CD4-positive, alpha-beta T cell (primary cell): ENCODE results near the gene VPS25. TPM values are rescaled to one million over a fixed set of nuclear protein-coding genes. Genes with fewer than 3 reads are reported as not detected.
"Not testable (repeated sequence)": the region's sequence is repeated elsewhere in the genome, so short reads cannot be mapped to it uniquely, and the experiment has no call there.

Source experiments
- ATAC-seq: fragments of 200-7000 bp; cut with Tn5 transposase; one replicate; pipeline ENCODE4 v1.10.0; 2022; ENCODE audit warnings: mild to moderate bottlenecking; ENCODE audit not compliant: poor library complexity
- CTCF ChIA-PET: fragments of 350-600 bp; sonication (Branson Sonifier 250); formaldehyde crosslinking; loops from one replicate; lab custom pipeline; 2021; ENCODE audit warnings: antibody characterized with exemption, inconsistent platforms; lab: Charles Lee
- POLR2A ChIA-PET: fragments of 350-600 bp; sonication (Branson Sonifier 250); formaldehyde crosslinking; loops from one replicate; lab custom pipeline; 2021; ENCODE audit warnings: antibody characterized with exemption, inconsistent platforms; lab: Charles Lee
- DNase-seq, 14 experiments: peaks; one replicate each; pipeline ENCODE4 v3.0.0-alpha.2; 2013 to 2020; ENCODE audit warnings: mixed read lengths in 2 of 14
- H3K27ac ChIP-seq, 2 donors: one replicate each; pipeline versions ENCODE4 v1.5.1 to v1.7.0; 2013; ENCODE audit warnings: low read length in 2 of 2, low read depth in 1 of 2, mild to moderate bottlenecking in 1 of 2
- H3K27me3 ChIP-seq, 2 experiments: 1 replicate in 1 of 2; 2 replicates in 1 of 2; pipeline versions ENCODE4 v1.6.1 to v1.7.0; 2013; ENCODE audit warnings: low read length in 2 of 2, control low read depth in 1 of 2, mild to moderate bottlenecking in 1 of 2, moderate library complexity in 1 of 2; ENCODE audit not compliant: insufficient read depth in 2 of 2, control insufficient read depth in 1 of 2
- H3K36me3 ChIP-seq: one replicate; pipeline ENCODE4 v1.6.1; 2013; ENCODE audit warnings: low read length, control low read depth; ENCODE audit not compliant: insufficient read depth
- H3K4me1 ChIP-seq: one replicate; pipeline ENCODE4 v1.6.1; 2013; ENCODE audit warnings: low read length, control low read depth; ENCODE audit not compliant: insufficient read depth
- H3K4me3 ChIP-seq: one replicate; pipeline ENCODE4 v1.5.1; 2013; ENCODE audit warnings: mild to moderate bottlenecking, low read length, moderate library complexity
- H3K9me3 ChIP-seq, 2 experiments: 1 replicate in 1 of 2; 2 replicates in 1 of 2; pipeline versions ENCODE4 v1.6.1 to v1.7.0; 2013; ENCODE audit warnings: low read length in 2 of 2, mild to moderate bottlenecking in 2 of 2, control low read depth in 1 of 2, moderate library complexity in 1 of 2; ENCODE audit not compliant: control insufficient read depth in 1 of 2, insufficient read depth in 1 of 2
- H3K27ac Mint-ChIP-seq: one replicate; pipeline ENCODE4 v1.8.0; 2020; ENCODE audit warnings: mixed read lengths
- H3K27me3 Mint-ChIP-seq: one replicate; pipeline ENCODE4 v1.8.0; 2021; ENCODE audit warnings: mixed read lengths
- H3K36me3 Mint-ChIP-seq: one replicate; pipeline ENCODE4 v1.8.0; 2021; ENCODE audit warnings: low read depth, mixed read lengths
- H3K4me1 Mint-ChIP-seq: one replicate; pipeline ENCODE4 v1.8.0; 2021; ENCODE audit warnings: low read depth, mixed read lengths
- H3K4me3 Mint-ChIP-seq: one replicate; pipeline ENCODE4 v1.8.0; 2020; ENCODE audit warnings: mild to moderate bottlenecking, mixed read lengths
- H3K9me3 Mint-ChIP-seq: one replicate; pipeline ENCODE4 v1.8.0; 2020; ENCODE audit warnings: mixed read lengths
- intact Hi-C, 2 experiments: fragments of 100-400 bp; cut with DNase I in 1 of 2; cut with micrococcal nuclease in 1 of 2; formaldehyde crosslinking; loops; one replicate each; pipeline versions ENCODE4 v1.15.1 to v1.9.0; 2023 to 2025; cut with DNase I, micrococcal nuclease
- total RNA-seq, 174 experiments: library from RNA in 2 of 174; stranded (reverse) in 2 of 174; gene quantifications; one replicate each; pipeline ENCODE4 v1.2.3 and lab custom pipeline; 2021 to 2026
- TF ChIP-seq, protein P1 (sequence below): fragments of 200-600 bp; IDR thresholded peaks from one replicate; pipeline ENCODE4 v1.8.0; 2022; ENCODE audit warnings: antibody characterized with exemption, mild to moderate bottlenecking

VPS25 gene
- total RNA-seq, 2 experiments from 2014 or later: 40.6 to 45.7 TPM

DNA sequence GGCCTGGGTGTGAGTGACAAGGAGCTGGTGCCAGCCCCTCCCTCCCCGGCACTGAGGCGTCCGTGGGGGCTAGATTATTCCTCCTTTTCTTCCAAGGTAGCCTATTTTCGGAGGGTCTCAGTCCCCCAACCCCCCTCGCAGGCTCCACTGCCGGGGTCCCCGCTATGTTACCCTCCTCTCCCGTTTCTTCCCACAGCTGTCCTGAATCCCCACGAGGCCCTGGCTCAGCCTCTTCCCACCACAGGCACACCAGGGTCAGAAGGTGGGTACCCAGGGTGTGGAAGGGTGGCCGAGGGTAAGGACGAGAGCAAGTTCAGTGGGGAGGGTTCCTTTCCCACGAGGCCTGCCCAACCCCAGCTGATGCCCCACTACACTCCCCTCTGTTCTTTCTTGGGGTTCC, 11.6 kb upstream of the VPS25 start:
- intact Hi-C loops: no loop called here
- POLR2A ChIA-PET: interaction anchor here (0.7 to 1.4 kb wide), 4 partner anchors 11 to 451 kb away, joined by 3 to 4 read pairs (median 4); partner anchors contain the start of genes VPS25 and WNK4
- peaks cover 74% of the 10 kb centered on the region for H3K27me3 Mint-ChIP-seq
- no peak overlapping the region for H3K27ac Mint-ChIP-seq
- Histone ChIP-seq H3K27me3 (peaks cover 47 to 49% of the 10 kb centered on the region in 2 experiments), H3K4me3 (peak overlapping the region; percentile 10), H3K27ac (no peak overlapping the region), H3K4me1 (peaks cover 15% of the 10 kb centered on the region), H3K36me3 (no peaks in the 10 kb centered on the region), H3K9me3 (peaks cover 0 to 11% of the 10 kb centered on the region in 2 experiments)
- H3K4me3 Mint-ChIP-seq: peak overlapping the region; percentile 27
- H3K9me3 Mint-ChIP-seq: no peaks in the 10 kb centered on the region
- no peak for ATAC-seq
- TF ChIP-seq, protein P1, sequence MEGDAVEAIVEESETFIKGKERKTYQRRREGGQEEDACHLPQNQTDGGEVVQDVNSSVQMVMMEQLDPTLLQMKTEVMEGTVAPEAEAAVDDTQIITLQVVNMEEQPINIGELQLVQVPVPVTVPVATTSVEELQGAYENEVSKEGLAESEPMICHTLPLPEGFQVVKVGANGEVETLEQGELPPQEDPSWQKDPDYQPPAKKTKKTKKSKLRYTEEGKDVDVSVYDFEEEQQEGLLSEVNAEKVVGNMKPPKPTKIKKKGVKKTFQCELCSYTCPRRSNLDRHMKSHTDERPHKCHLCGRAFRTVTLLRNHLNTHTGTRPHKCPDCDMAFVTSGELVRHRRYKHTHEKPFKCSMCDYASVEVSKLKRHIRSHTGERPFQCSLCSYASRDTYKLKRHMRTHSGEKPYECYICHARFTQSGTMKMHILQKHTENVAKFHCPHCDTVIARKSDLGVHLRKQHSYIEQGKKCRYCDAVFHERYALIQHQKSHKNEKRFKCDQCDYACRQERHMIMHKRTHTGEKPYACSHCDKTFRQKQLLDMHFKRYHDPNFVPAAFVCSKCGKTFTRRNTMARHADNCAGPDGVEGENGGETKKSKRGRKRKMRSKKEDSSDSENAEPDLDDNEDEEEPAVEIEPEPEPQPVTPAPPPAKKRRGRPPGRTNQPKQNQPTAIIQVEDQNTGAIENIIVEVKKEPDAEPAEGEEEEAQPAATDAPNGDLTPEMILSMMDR: no peak
- peaks cover 9% of the 10 kb centered on the region for H3K4me1 Mint-ChIP-seq
- no peaks in the 10 kb centered on the region for H3K36me3 Mint-ChIP-seq
- DNase-seq: no peak
- CTCF ChIA-PET: no interaction called here

DNA sequence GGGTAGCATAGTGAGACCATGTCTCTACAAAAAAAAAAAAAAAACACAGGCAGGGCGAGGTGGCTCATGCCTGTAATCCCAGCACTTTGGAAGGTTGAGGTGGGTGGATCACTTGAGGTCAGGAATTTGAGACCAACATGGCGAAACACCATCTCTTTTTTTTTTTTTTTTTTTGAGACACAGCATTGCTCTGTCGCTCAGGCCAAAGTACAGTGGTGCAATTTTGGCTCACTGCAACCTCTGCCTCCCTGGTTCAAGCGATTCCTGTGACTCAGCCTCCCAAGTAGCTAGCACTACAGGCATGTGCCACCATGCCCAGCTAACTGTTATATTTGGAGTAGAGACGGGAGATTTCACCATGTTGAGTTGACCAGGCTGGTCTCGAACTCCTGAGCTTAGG, 7.1 kb upstream of the VPS25 start:
- H3K27ac Mint-ChIP-seq: no peak overlapping the region
- H3K27me3 ChIP-seq: peaks cover 27 to 30% of the 10 kb centered on the region in 2 experiments
- H3K36me3 Mint-ChIP-seq: no peaks in the 10 kb centered on the region
- POLR2A ChIA-PET: no interaction called here
- peaks cover 52% of the 10 kb centered on the region for H3K27me3 Mint-ChIP-seq
- H3K4me1 ChIP-seq: peaks cover 8% of the 10 kb centered on the region
- H3K27ac ChIP-seq: no peak overlapping the region
- ATAC-seq: no peak
- peaks cover 5% of the 10 kb centered on the region for H3K4me1 Mint-ChIP-seq
- no peak for DNase-seq
- no peaks in the 10 kb centered on the region for H3K36me3 ChIP-seq
- H3K9me3 Mint-ChIP-seq: no peaks in the 10 kb centered on the region
- intact Hi-C loops: no loop called here
- TF ChIP-seq, protein P1: no peak
- no peak overlapping the region for H3K4me3 Mint-ChIP-seq
- no peak overlapping the region for H3K4me3 ChIP-seq
- peaks cover 0 to 6% of the 10 kb centered on the region in 2 experiments for H3K9me3 ChIP-seq
- CTCF ChIA-PET: no interaction called here

DNA sequence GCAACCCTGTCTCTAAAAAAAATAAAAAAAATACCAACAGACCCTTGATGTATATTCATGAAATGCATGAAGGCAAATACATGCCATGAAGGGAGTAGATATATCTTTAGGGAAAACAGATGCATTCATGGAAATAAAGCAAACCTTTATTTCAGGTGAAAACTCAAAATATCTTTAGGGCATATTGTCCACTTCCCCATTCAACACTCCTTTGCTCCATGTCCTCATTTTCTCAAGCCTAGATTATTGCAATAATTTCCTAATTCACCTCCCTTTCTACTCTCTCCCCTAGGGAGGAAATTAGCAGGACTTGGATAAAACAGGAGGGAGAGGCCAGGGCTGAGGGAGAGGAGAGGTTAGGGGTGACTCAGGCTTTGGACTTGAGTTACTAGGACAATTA, 5.7 kb upstream of the VPS25 start:
- Histone ChIP-seq H3K9me3 (no peaks in the 10 kb centered on the region), H3K4me1 (peaks cover 3% of the 10 kb centered on the region), H3K27ac (no peak overlapping the region), H3K27me3 (peaks cover 13 to 17% of the 10 kb centered on the region in 2 experiments), H3K4me3 (no peak overlapping the region), H3K36me3 (no peaks in the 10 kb centered on the region)
- H3K4me3 Mint-ChIP-seq: no peak overlapping the region
- no peak for DNase-seq
- TF ChIP-seq, protein P1: no peak
- peaks cover 42% of the 10 kb centered on the region for H3K27me3 Mint-ChIP-seq
- H3K4me1 Mint-ChIP-seq: peaks cover 8% of the 10 kb centered on the region
- no peak overlapping the region for H3K27ac Mint-ChIP-seq
- ChIA-PET CTCF (no interaction called here), POLR2A (no interaction called here)
- peaks cover 6% of the 10 kb centered on the region for H3K36me3 Mint-ChIP-seq
- intact Hi-C loops: no loop called here
- H3K9me3 Mint-ChIP-seq: no peaks in the 10 kb centered on the region
- no peak for ATAC-seq

DNA sequence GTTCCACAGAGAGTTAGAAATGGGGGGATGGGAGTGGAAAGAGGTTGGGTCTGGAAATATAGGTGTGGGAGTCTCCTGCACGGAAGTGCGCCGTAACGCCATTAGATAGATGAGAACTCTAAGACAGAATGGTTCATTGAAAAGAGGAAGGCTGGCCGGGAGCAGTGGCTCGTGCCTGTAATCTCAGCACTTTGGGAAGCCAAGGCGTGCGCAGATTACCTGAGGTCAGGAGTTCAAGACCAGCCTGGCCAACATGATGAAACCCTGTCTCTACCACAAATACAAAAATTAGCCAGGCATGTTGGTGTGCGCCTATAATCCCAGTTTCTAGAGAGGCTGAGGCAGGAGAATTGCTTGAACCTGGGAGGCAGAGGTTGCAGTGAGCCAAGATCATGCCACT, 5.2 kb upstream of the VPS25 start:
- intact Hi-C loops, H3K4me3 Mint-ChIP-seq, H3K4me1 Mint-ChIP-seq, H3K27ac ChIP-seq, CTCF ChIA-PET, ATAC-seq, H3K4me3 ChIP-seq, DNase-seq, H3K9me3 ChIP-seq, H3K36me3 Mint-ChIP-seq, H3K4me1 ChIP-seq, POLR2A ChIA-PET, H3K36me3 ChIP-seq, H3K9me3 Mint-ChIP-seq, H3K27ac Mint-ChIP-seq: not testable (repeated sequence)
- H3K27me3 Mint-ChIP-seq: peaks cover 37% of the 10 kb centered on the region
- H3K27me3 ChIP-seq: peaks cover 8 to 12% of the 10 kb centered on the region in 2 experiments

DNA sequence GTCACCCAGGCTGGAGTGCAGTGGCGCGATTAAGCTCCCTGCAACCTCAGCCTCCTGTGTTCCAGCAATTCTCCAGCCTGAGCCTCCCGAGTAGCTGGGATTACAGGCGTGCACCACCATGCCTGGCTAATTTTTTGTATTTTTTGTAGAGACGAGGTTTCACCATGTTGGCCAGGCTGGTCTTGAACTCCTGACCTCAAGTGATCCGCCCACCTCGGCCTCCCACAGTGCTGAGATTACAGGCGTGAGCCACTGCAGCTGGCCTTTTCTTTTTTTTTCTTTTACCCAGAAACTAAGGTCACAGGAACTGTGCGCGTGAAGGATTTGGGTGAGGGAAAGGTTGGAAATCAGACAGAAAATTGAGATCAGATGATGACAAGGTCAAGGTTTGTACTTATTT, 3.3 kb upstream of the VPS25 start:
- H3K27me3 ChIP-seq, H3K27ac Mint-ChIP-seq, H3K9me3 ChIP-seq, H3K4me3 ChIP-seq, H3K9me3 Mint-ChIP-seq, H3K4me3 Mint-ChIP-seq, POLR2A ChIA-PET, H3K36me3 ChIP-seq, intact Hi-C loops, H3K27ac ChIP-seq, CTCF ChIA-PET, DNase-seq, ATAC-seq: not testable (repeated sequence)
- H3K36me3 Mint-ChIP-seq: peaks cover 23% of the 10 kb centered on the region
- peaks cover 26% of the 10 kb centered on the region for H3K27me3 Mint-ChIP-seq
- peaks cover 14% of the 10 kb centered on the region for H3K4me1 ChIP-seq
- H3K4me1 Mint-ChIP-seq: peaks cover 27% of the 10 kb centered on the region
